GM23338 (cell line): ENCODE measurements around the gene CCDC68. TPM values are rescaled to one million over a fixed set of nuclear protein-coding genes. Genes with fewer than 3 reads are reported as not detected.

Experiments used
- ATAC-seq: fragments of 200-7000 bp; cut with Tn5 transposase; 3 replicates; pipeline ENCODE4 v1.9.1; 2020
- DNase-seq: peaks from one replicate; pipeline ENCODE4 v3.0.0-alpha.2; 2015; ENCODE audit warnings: low spot score
- H2AFZ ChIP-seq: fragments of 200-600 bp; sonication (generic); 2 replicates; pipeline ENCODE4 v1.8.0; 2016; ENCODE audit warnings: antibody characterized with exemption, mild to moderate bottlenecking, moderate library complexity
- H3F3A ChIP-seq: fragments of 200-600 bp; sonication (generic); replicated peaks from 2 replicates; pipeline ENCODE4 v1.8.0; 2017; ENCODE audit warnings: antibody characterized with exemption, mixed run types, low read depth
- H3K27ac ChIP-seq: fragments of 200-600 bp; sonication (generic); 2 replicates; pipeline ENCODE4 v1.6.1; 2016; ENCODE audit warnings: low read depth
- H3K27me3 ChIP-seq: fragments of 200-600 bp; sonication (generic); 2 replicates; pipeline ENCODE4 v1.8.0; 2016; ENCODE audit warnings: mild to moderate bottlenecking, mixed run types, moderate library complexity; ENCODE audit not compliant: insufficient read depth
- H3K36me3 ChIP-seq: fragments of 200-600 bp; sonication (generic); 2 replicates; pipeline ENCODE4 v1.8.0; 2016; ENCODE audit warnings: mild to moderate bottlenecking; ENCODE audit not compliant: insufficient read depth
- H3K4me1 ChIP-seq: fragments of 200-600 bp; sonication (generic); 2 replicates; pipeline ENCODE4 v1.8.0; 2016; ENCODE audit warnings: mild to moderate bottlenecking, moderate library complexity; ENCODE audit not compliant: insufficient read depth
- H3K4me2 ChIP-seq: fragments of 200-600 bp; sonication (generic); 2 replicates; pipeline ENCODE4 v1.7.1; 2017; ENCODE audit warnings: mixed run types
- H3K4me3 ChIP-seq: fragments of 200-600 bp; sonication (generic); 2 replicates; pipeline ENCODE4 v1.6.1; 2016; ENCODE audit warnings: mixed run types
- H3K79me2 ChIP-seq: fragments of 200-600 bp; sonication (generic); replicated peaks from 2 replicates; pipeline ENCODE4 v1.8.0; 2017; ENCODE audit warnings: mild to moderate bottlenecking; ENCODE audit not compliant: insufficient read depth
- H3K9me2 ChIP-seq: fragments of 200-600 bp; sonication (generic); 2 replicates; pipeline ENCODE4 v1.8.0; 2017; ENCODE audit not compliant: insufficient read depth
- H4K20me1 ChIP-seq: fragments of 200-600 bp; sonication (generic); replicated peaks from 2 replicates; pipeline ENCODE4 v1.8.0; 2017; ENCODE audit warnings: mild to moderate bottlenecking; ENCODE audit not compliant: insufficient read depth
- H3K27ac Mint-ChIP-seq: 2 replicates; pipeline ENCODE4 v1.8.0; 2020; ENCODE audit warnings: inconsistent platforms, mild to moderate bottlenecking, moderate library complexity, mixed read lengths
- H3K27me3 Mint-ChIP-seq: 3 replicates; pipeline ENCODE4 v1.8.0; 2022; ENCODE audit warnings: low read depth, mild to moderate bottlenecking, moderate library complexity, mixed read lengths, inconsistent platforms; ENCODE audit not compliant: insufficient read depth, poor library complexity
- H3K36me3 Mint-ChIP-seq: 3 replicates; pipeline ENCODE4 v1.8.0; 2021; ENCODE audit warnings: low read depth, mild to moderate bottlenecking, inconsistent platforms, moderate library complexity, mixed read lengths
- H3K4me1 Mint-ChIP-seq: 3 replicates; pipeline ENCODE4 v1.8.0; 2020; ENCODE audit warnings: mild to moderate bottlenecking, inconsistent platforms, mixed read lengths
- H3K4me3 Mint-ChIP-seq: 3 replicates; pipeline ENCODE4 v1.8.0; 2021; ENCODE audit warnings: moderate library complexity, mild to moderate bottlenecking, inconsistent platforms, mixed read lengths
- H3K9me3 Mint-ChIP-seq: 3 replicates; pipeline ENCODE4 v1.8.0; 2020; ENCODE audit warnings: moderate library complexity, mild to moderate bottlenecking, inconsistent platforms, mixed read lengths
- CREB1 ChIP-seq: fragments of 250-450 bp; sonication (Bioruptor Pico); IDR thresholded peaks from 2 replicates; pipeline ENCODE4 v1.5.0; 2020; ENCODE audit warnings: low read depth, mild to moderate bottlenecking, moderate library complexity
- CTCF ChIP-seq, 2 experiments: fragments of 200-600 bp in 1 of 2; sonication (generic) in 1 of 2; conservative IDR thresholded peaks; 2 replicates each; pipeline versions ENCODE4 v1.5.1 to v1.6.1; 2016 to 2017; ENCODE audit warnings: antibody characterized with exemption in 2 of 2, low read depth in 2 of 2, mild to moderate bottlenecking in 2 of 2, moderate library complexity in 1 of 2
- ETS1 ChIP-seq: IDR thresholded peaks from 2 replicates; pipeline ENCODE4 v1.6.1; 2016; ENCODE audit warnings: antibody characterized with exemption
- EZH2 ChIP-seq: fragments of 200-600 bp; sonication (generic); IDR thresholded peaks from one replicate; pipeline ENCODE4 v1.8.0; 2017; ENCODE audit warnings: antibody characterized with exemption, mild to moderate bottlenecking, low read depth; ENCODE audit not compliant: unreplicated experiment
- EZH2phosphoT487 ChIP-seq: fragments of 200-600 bp; sonication (generic); IDR thresholded peaks from one replicate; pipeline ENCODE4 v1.8.1; 2018; ENCODE audit warnings: antibody characterized with exemption; ENCODE audit not compliant: unreplicated experiment
- JUNB ChIP-seq: IDR thresholded peaks from one replicate; pipeline ENCODE4 v1.6.1; 2016; ENCODE audit warnings: antibody characterized with exemption; ENCODE audit not compliant: unreplicated experiment
- NANOG ChIP-seq: IDR thresholded peaks from 2 replicates; pipeline ENCODE4 v1.6.1; 2016; ENCODE audit warnings: antibody characterized with exemption, borderline replicate concordance
- POLR2AphosphoS5 ChIP-seq: IDR thresholded peaks from 2 replicates; pipeline ENCODE4 v1.6.1; 2016; ENCODE audit warnings: antibody characterized with exemption, low read depth
- REST ChIP-seq: IDR thresholded peaks from one replicate; pipeline ENCODE4 v1.6.1; 2018; ENCODE audit warnings: antibody characterized with exemption; ENCODE audit not compliant: unreplicated experiment
- STAT1 ChIP-seq: IDR thresholded peaks from one replicate; pipeline ENCODE4 v1.6.1; 2016; ENCODE audit warnings: antibody characterized with exemption; ENCODE audit not compliant: unreplicated experiment
- ZNF114 ChIP-seq: fragments of 250-450 bp; sonication (Bioruptor Pico); IDR thresholded peaks from 2 replicates; pipeline ENCODE4 v1.5.0; 2020; ENCODE audit warnings: mild to moderate bottlenecking, moderate library complexity
- ZNF331 ChIP-seq: fragments of 250-450 bp; sonication (Bioruptor Pico); IDR thresholded peaks from 2 replicates; pipeline ENCODE4 v1.5.0; 2020; ENCODE audit warnings: low read depth, mild to moderate bottlenecking, moderate library complexity
- ZNF462 ChIP-seq: fragments of 250-450 bp; sonication (Bioruptor Pico); IDR thresholded peaks from 2 replicates; pipeline ENCODE4 v1.5.0; 2020; ENCODE audit warnings: mild to moderate bottlenecking, moderate library complexity
- polyA plus RNA-seq: library from polyadenylated mRNA; unstranded; fragments of >200 nt; fragmentation: Nextera tagmentation; extraction: Ambion mirVana; gene quantifications from 2 replicates; pipeline ENCODE4 v1.2.1, GENCODE V29; 2016
- total RNA-seq: library from RNA; depleted of rRNA; stranded (reverse); fragments of >200 nt; shearing (Covaris generic); gene quantifications from 2 replicates; pipeline ENCODE4 v1.2.3, GENCODE V29; 2014

CCDC68 gene
- total and polyA plus RNA-seq, 2 experiments from 2014 or later: 1.6 to 3.7 TPM

GRCh38 chr18:54952026-54952425 lies 7.2 kb downstream of the CCDC68 start:
- H3K4me1 Mint-ChIP-seq: no peaks in the 10 kb centered on the region

More at GRCh38 chr18:54952026-54952425, 7.2 kb downstream of the CCDC68 start:
- ATAC-seq (no peak), DNase-seq (no peak)
- no peaks in the 10 kb centered on the region for H3K36me3 ChIP-seq
- no peak overlapping the region for H3K27ac Mint-ChIP-seq
- peaks cover 2% of the 10 kb centered on the region for H3K27me3 Mint-ChIP-seq
- TF ChIP-seq ZNF462 (CRISPR knock-in tag): no peak
- TF ChIP-seq STAT1: no peak
- no peak for TF ChIP-seq EZH2phosphoT487
- TF ChIP-seq NANOG: no peak
- no peak for TF ChIP-seq CREB1
- no peak for TF ChIP-seq ZNF114 (CRISPR knock-in tag)
- TF ChIP-seq POLR2AphosphoS5: no peak
- no peak for TF ChIP-seq ETS1
- TF ChIP-seq REST: no peak
- no peak for TF ChIP-seq CTCF (conservative IDR thresholded peaks at IDR 0.05; ENCODE audit: low read depth in 2 of 2)
- no peak for TF ChIP-seq JUNB
- TF ChIP-seq EZH2: no peak
- no peak for TF ChIP-seq ZNF331 (CRISPR knock-in tag)
- H3F3A ChIP-seq: no peaks in the 10 kb centered on the region
- H3K9me3 Mint-ChIP-seq: no peaks in the 10 kb centered on the region
- no peaks in the 10 kb centered on the region for H3K36me3 Mint-ChIP-seq
- no peaks in the 10 kb centered on the region for H3K27me3 ChIP-seq
- H2AFZ ChIP-seq: no peak overlapping the region
- H3K4me3 ChIP-seq: no peak overlapping the region
- no peaks in the 10 kb centered on the region for H3K4me1 ChIP-seq
- no peak overlapping the region for H3K4me3 Mint-ChIP-seq
- no peaks in the 10 kb centered on the region for H3K79me2 ChIP-seq
- no peaks in the 10 kb centered on the region for H4K20me1 ChIP-seq
- no peaks in the 10 kb centered on the region for H3K9me2 ChIP-seq
- H3K4me2 ChIP-seq: no peak overlapping the region
- no peak overlapping the region for H3K27ac ChIP-seq
